Liver (tissue), 9 donors: ENCODE data around the gene ESRRA. TPM values are rescaled to one million over a fixed set of nuclear protein-coding genes. Genes with fewer than 3 reads are reported as not detected.

Experiments
- DNase-seq: peaks from one replicate; pipeline ENCODE4 v3.0.0-alpha.2; 2017; ENCODE audit warnings: low spot score
- H3K27ac ChIP-seq, 2 donors: one replicate each; pipeline ENCODE4 v1.7.0; 2013; ENCODE audit warnings: inconsistent platforms in 2 of 2, low read length in 2 of 2, control low read depth in 1 of 2, low read depth in 1 of 2, mild to moderate bottlenecking in 1 of 2
- H3K27me3 ChIP-seq, 4 donors: one replicate each; pipeline versions ENCODE4 v1.6.1 to v1.7.0; 2013; ENCODE audit warnings: low read length in 3 of 4, inconsistent platforms in 1 of 4, mild to moderate bottlenecking in 1 of 4, moderate library complexity in 1 of 4; ENCODE audit not compliant: control insufficient read depth in 4 of 4, insufficient read depth in 4 of 4
- H3K36me3 ChIP-seq, 4 donors: one replicate each; pipeline versions ENCODE4 v1.6.1 to v1.7.0; 2013; ENCODE audit warnings: low read length in 3 of 4, mild to moderate bottlenecking in 3 of 4, low read depth in 1 of 4, moderate library complexity in 1 of 4; ENCODE audit not compliant: control insufficient read depth in 4 of 4, insufficient read depth in 3 of 4
- H3K4me1 ChIP-seq, 4 donors: one replicate each; pipeline versions ENCODE4 v1.6.1 to v1.7.0; 2013; ENCODE audit warnings: low read length in 3 of 4, mild to moderate bottlenecking in 3 of 4, moderate library complexity in 1 of 4; ENCODE audit not compliant: control insufficient read depth in 4 of 4, insufficient read depth in 4 of 4
- H3K4me3 ChIP-seq, 3 donors: one replicate each; pipeline versions ENCODE4 v1.6.1 to v1.7.0; 2013; ENCODE audit warnings: low read length in 3 of 3, control low read depth in 1 of 3, low read depth in 1 of 3, mild to moderate bottlenecking in 1 of 3
- H3K9ac ChIP-seq, 2 donors: one replicate each; pipeline ENCODE4 v1.7.0; 2013; ENCODE audit warnings: low read length in 2 of 2, mild to moderate bottlenecking in 2 of 2, moderate library complexity in 2 of 2, control low read depth in 1 of 2, low read depth in 1 of 2
- H3K9me3 ChIP-seq, 4 donors: one replicate each; pipeline versions ENCODE4 v1.6.1 to v1.7.0; 2013; ENCODE audit warnings: low read length in 3 of 4; ENCODE audit not compliant: control insufficient read depth in 4 of 4
- EGR1 ChIP-seq, 2 donors: IDR thresholded peaks; 2 replicates each; pipeline ENCODE4 v1.6.1; 2016 to 2018; ENCODE audit warnings: antibody characterized with exemption in 2 of 2, low read depth in 2 of 2
- FOXA1 ChIP-seq: IDR thresholded peaks from 2 replicates; pipeline ENCODE4 v1.6.1; 2016; ENCODE audit warnings: antibody characterized with exemption
- FOXA2 ChIP-seq: IDR thresholded peaks from 2 replicates; pipeline ENCODE4 v1.6.1; 2016; ENCODE audit warnings: antibody characterized with exemption
- GABPA ChIP-seq, 2 donors: IDR thresholded peaks in 1 of 2; conservative IDR thresholded peaks in 1 of 2; 2 replicates each; pipeline ENCODE4 v1.6.1; 2016; ENCODE audit warnings: antibody characterized with exemption in 2 of 2, mild to moderate bottlenecking in 1 of 2, moderate library complexity in 1 of 2
- HNF4A ChIP-seq, 2 donors: conservative IDR thresholded peaks; 2 replicates each; pipeline ENCODE4 v1.6.1; 2016; ENCODE audit warnings: antibody characterized with exemption in 2 of 2, mild to moderate bottlenecking in 2 of 2
- HNF4G ChIP-seq: IDR thresholded peaks from 2 replicates; pipeline ENCODE4 v1.6.1; 2016; ENCODE audit warnings: antibody characterized with exemption
- JUND ChIP-seq, 2 donors: IDR thresholded peaks; 2 replicates each; pipeline ENCODE4 v1.6.1; 2016; ENCODE audit warnings: antibody characterized with exemption in 2 of 2
- NR2F2 ChIP-seq: IDR thresholded peaks from 2 replicates; pipeline ENCODE4 v1.6.1; 2016; ENCODE audit warnings: antibody characterized with exemption
- RAD21 ChIP-seq, 2 donors: IDR thresholded peaks; 2 replicates each; pipeline ENCODE4 v1.6.1; 2016; ENCODE audit warnings: antibody characterized with exemption in 2 of 2, mild to moderate bottlenecking in 2 of 2
- SP1 ChIP-seq: IDR thresholded peaks from 2 replicates; pipeline ENCODE4 v1.6.1; 2018; ENCODE audit warnings: antibody characterized with exemption, mild to moderate bottlenecking
- TAF1 ChIP-seq: conservative IDR thresholded peaks from 2 replicates; pipeline ENCODE4 v1.6.1; 2016; ENCODE audit warnings: antibody characterized with exemption, mild to moderate bottlenecking
- YY1 ChIP-seq: IDR thresholded peaks from 2 replicates; pipeline ENCODE4 v1.6.1; 2016; ENCODE audit warnings: antibody characterized with exemption, mild to moderate bottlenecking
- WGBS: extraction: QIAGEN DNeasy Blood & Tissue Kit; methylation state at CpG from one replicate; pipeline ENCODE4 v1.1.7; 2013; 5-methylcytosine and 5-hydroxymethylcytosine counted together
- polyA plus RNA-seq, 2 donors: library from polyadenylated mRNA; stranded (reverse) in 1 of 2; unstranded in 1 of 2; fragments of 200-250 nt in 1 of 2; fragments of >200 nt in 1 of 2; fragmentation: Nextera tagmentation in 1 of 2; extraction: Ambion mirVana in 1 of 2; gene quantifications; one replicate each; pipeline versions ENCODE4 v1.2.1 to v1.2.3, GENCODE V29; 2013 to 2015
- total RNA-seq, 2 donors: library from RNA; depleted of rRNA; stranded (reverse); fragments of >200 nt; gene quantifications; one replicate each; pipeline ENCODE4 v1.2.3, GENCODE V29; 2014
- TF ChIP-seq, protein P1 (sequence below): fragments of 150-350 bp; IDR thresholded peaks from 2 replicates; pipeline ENCODE4 v1.5.1; 2017; ENCODE audit warnings: improper control_type of control experiment, low read depth, low read length; ENCODE audit not compliant: missing input control
- TF ChIP-seq, protein P2 (sequence below): IDR thresholded peaks from 2 replicates; pipeline ENCODE4 v1.6.1; 2016; ENCODE audit warnings: antibody characterized with exemption
- TF ChIP-seq, protein P3 (sequence below): IDR thresholded peaks from 2 replicates; pipeline ENCODE4 v1.6.1; 2016; ENCODE audit warnings: antibody characterized with exemption
- TF ChIP-seq, protein P4 (sequence below): IDR thresholded peaks from 2 replicates; pipeline ENCODE4 v1.6.1; 2016; ENCODE audit warnings: antibody characterized with exemption, mild to moderate bottlenecking
- donor health status: healthy.
- donor health status: healthy.
- donor health status: healthy.
- donor health status: healthy.
- donor health status: healthy.

Gene ESRRA
- total and polyA plus RNA-seq, 4 donors = 13.9 to 64.8 (median 37.5) TPM

DNA sequence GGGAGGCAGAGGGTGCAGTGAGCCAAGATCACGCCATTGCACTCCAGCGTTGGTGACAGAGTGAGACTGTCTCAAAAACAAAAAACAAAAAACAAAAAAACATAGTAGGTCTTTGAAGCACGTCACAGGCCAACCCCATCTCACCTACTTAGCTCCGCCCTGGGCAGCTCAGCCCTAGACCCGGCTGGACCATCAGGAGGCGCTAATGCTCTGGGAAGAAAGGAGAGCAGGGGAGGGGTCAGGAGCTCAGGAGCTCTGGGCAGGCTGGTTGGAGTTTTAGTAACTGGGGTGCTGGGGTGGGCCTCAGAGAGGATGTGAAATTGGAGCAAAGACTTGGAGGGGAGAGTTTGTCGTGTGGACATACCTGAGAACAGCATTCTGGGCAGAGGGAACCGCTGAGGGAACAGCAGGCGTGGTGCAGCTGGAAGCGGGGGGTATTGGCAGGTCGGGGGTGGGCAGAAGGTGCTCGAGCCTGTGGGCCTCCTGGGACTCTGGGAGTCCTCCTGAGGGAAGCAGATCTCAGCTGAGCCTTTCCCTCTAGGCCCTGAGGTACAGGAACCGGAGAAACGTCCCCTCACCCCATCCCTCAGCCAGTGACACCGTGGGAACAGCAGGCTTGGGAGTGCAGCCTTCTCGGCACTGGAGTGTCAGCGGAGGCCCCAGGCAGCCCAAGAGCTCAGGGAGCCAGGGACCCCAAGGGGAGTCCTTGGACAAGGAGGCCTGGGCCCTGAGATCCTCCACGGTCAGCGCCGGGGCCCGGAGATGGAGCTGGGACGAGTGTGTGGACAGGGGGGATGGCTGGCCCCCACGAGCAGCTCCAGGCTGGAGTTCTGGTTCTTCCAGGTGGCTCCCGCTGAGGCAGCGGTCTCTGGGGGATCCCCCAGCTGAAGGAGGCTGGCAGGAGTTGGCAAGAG lies 51.4 kb downstream of the ESRRA start:
- TF ChIP-seq, protein P1, sequence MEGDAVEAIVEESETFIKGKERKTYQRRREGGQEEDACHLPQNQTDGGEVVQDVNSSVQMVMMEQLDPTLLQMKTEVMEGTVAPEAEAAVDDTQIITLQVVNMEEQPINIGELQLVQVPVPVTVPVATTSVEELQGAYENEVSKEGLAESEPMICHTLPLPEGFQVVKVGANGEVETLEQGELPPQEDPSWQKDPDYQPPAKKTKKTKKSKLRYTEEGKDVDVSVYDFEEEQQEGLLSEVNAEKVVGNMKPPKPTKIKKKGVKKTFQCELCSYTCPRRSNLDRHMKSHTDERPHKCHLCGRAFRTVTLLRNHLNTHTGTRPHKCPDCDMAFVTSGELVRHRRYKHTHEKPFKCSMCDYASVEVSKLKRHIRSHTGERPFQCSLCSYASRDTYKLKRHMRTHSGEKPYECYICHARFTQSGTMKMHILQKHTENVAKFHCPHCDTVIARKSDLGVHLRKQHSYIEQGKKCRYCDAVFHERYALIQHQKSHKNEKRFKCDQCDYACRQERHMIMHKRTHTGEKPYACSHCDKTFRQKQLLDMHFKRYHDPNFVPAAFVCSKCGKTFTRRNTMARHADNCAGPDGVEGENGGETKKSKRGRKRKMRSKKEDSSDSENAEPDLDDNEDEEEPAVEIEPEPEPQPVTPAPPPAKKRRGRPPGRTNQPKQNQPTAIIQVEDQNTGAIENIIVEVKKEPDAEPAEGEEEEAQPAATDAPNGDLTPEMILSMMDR = no peak
- TF ChIP-seq HNF4G = no peak
- TF ChIP-seq EGR1 (IDR thresholded peaks at IDR 0.05; ENCODE audit: low read depth in 2 of 2) = no peak
- TF ChIP-seq, protein P2, sequence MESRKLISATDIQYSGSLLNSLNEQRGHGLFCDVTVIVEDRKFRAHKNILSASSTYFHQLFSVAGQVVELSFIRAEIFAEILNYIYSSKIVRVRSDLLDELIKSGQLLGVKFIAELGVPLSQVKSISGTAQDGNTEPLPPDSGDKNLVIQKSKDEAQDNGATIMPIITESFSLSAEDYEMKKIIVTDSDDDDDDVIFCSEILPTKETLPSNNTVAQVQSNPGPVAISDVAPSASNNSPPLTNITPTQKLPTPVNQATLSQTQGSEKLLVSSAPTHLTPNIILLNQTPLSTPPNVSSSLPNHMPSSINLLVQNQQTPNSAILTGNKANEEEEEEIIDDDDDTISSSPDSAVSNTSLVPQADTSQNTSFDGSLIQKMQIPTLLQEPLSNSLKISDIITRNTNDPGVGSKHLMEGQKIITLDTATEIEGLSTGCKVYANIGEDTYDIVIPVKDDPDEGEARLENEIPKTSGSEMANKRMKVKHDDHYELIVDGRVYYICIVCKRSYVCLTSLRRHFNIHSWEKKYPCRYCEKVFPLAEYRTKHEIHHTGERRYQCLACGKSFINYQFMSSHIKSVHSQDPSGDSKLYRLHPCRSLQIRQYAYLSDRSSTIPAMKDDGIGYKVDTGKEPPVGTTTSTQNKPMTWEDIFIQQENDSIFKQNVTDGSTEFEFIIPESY = no peak
- no peak for TF ChIP-seq GABPA (IDR thresholded peaks at IDR 0.05 in 1 of 2, conservative IDR thresholded peaks at IDR 0.05 in 1 of 2)
- no peak for TF ChIP-seq NR2F2
- TF ChIP-seq, protein P3, sequence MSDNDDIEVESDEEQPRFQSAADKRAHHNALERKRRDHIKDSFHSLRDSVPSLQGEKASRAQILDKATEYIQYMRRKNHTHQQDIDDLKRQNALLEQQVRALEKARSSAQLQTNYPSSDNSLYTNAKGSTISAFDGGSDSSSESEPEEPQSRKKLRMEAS = no peak
- no peak for TF ChIP-seq FOXA1
- no peak for TF ChIP-seq YY1
- TF ChIP-seq, protein P4, sequence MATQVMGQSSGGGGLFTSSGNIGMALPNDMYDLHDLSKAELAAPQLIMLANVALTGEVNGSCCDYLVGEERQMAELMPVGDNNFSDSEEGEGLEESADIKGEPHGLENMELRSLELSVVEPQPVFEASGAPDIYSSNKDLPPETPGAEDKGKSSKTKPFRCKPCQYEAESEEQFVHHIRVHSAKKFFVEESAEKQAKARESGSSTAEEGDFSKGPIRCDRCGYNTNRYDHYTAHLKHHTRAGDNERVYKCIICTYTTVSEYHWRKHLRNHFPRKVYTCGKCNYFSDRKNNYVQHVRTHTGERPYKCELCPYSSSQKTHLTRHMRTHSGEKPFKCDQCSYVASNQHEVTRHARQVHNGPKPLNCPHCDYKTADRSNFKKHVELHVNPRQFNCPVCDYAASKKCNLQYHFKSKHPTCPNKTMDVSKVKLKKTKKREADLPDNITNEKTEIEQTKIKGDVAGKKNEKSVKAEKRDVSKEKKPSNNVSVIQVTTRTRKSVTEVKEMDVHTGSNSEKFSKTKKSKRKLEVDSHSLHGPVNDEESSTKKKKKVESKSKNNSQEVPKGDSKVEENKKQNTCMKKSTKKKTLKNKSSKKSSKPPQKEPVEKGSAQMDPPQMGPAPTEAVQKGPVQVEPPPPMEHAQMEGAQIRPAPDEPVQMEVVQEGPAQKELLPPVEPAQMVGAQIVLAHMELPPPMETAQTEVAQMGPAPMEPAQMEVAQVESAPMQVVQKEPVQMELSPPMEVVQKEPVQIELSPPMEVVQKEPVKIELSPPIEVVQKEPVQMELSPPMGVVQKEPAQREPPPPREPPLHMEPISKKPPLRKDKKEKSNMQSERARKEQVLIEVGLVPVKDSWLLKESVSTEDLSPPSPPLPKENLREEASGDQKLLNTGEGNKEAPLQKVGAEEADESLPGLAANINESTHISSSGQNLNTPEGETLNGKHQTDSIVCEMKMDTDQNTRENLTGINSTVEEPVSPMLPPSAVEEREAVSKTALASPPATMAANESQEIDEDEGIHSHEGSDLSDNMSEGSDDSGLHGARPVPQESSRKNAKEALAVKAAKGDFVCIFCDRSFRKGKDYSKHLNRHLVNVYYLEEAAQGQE = no peak
- TF ChIP-seq SP1 = no peak
- no peak for TF ChIP-seq FOXA2
- TF ChIP-seq HNF4A (conservative IDR thresholded peaks at IDR 0.05) = no peak
- TF ChIP-seq RAD21 (IDR thresholded peaks at IDR 0.05) = no peak
- no peak for TF ChIP-seq TAF1
- TF ChIP-seq JUND (IDR thresholded peaks at IDR 0.05) = no peak
- H3K4me3 ChIP-seq = no peak overlapping the region
- WGBS = 90% methylated on average over 25 of the region's 25 CpGs
- no peak for DNase-seq
- H3K4me1 ChIP-seq = peaks cover 9 to 39% (median 24%) of the 10 kb centered on the region in 4 donors
- H3K9ac ChIP-seq = no peak overlapping the region
- no peaks in the 10 kb centered on the region for H3K9me3 ChIP-seq
- no peak overlapping the region for H3K27ac ChIP-seq
- H3K36me3 ChIP-seq = peaks cover 0 to 8% (median 1%) of the 10 kb centered on the region in 4 donors
- H3K27me3 ChIP-seq = no peaks in the 10 kb centered on the region
